NT2/D1 (cell line): ENCODE results near the gene PHACTR3.

Source experiments
- SUZ12 ChIP-seq: IDR thresholded peaks from 2 replicates; pipeline ENCODE4 v1.6.1; 2011; ENCODE audit not compliant: insufficient read length, insufficient read depth; ENCODE audit errors: extremely low read depth
- YY1 ChIP-seq: IDR thresholded peaks from 2 replicates; pipeline ENCODE4 v1.6.1; 2011; ENCODE audit not compliant: insufficient read length, insufficient read depth

- TF ChIP-seq SUZ12 (no peak), YY1 (no peak)
Observed at GRCh38 chr20:59745201-59745600, 140.9 kb downstream of the PHACTR3 start.
